GM19455 (cell line): ENCODE data around the gene ZNF382.

ENCODE experiments used
- ATAC-seq: cut with Tn5 transposase; IDR thresholded peaks from one replicate; pipeline ENCODE4 v1.9.1; 2021; ENCODE audit not compliant: unreplicated experiment

The ZNF382 gene

GRCh38 chr19:36674201-36674600 lies 69.1 kb downstream of the ZNF382 start:
- ATAC-seq, result no peak

- no peak for ATAC-seq
Measured at GRCh38 chr19:36679455-36679854, 74.3 kb downstream of the ZNF382 start.
